HG02571 (cell line): ENCODE data around the gene TNFAIP6.
A peak's percentile ranks its signal among the peaks of the same experiment; 100 is the strongest.
"Not testable (repeated sequence)": the region's sequence is repeated elsewhere in the genome, so short reads cannot be mapped to it uniquely, and the experiment has no call there.

Source experiments
- ATAC-seq: cut with Tn5 transposase; IDR thresholded peaks from one replicate; pipeline ENCODE4 v1.9.1; 2021; ENCODE audit warnings: mild to moderate bottlenecking, moderate library complexity; ENCODE audit not compliant: unreplicated experiment

TNFAIP6 gene

DNA sequence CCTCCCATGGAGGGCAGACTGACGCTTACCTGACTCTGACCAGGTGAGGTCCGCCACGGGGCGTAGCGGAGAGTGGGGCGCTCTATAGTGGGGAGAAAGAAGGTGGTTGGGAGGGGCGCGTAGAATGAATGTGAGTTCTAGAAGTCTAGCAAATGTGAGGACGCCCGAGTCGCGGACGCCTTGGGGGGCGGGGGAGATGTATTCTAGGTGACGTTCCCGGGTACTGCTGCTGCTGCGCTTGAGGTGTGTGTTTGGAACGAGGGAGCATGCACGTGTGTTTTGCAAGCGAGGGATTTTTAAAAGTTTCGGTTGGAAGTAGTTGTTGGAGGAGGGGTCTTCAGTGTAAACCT, 53.1 kb downstream of the TNFAIP6 start:
- ATAC-seq: peak; percentile 35

DNA sequence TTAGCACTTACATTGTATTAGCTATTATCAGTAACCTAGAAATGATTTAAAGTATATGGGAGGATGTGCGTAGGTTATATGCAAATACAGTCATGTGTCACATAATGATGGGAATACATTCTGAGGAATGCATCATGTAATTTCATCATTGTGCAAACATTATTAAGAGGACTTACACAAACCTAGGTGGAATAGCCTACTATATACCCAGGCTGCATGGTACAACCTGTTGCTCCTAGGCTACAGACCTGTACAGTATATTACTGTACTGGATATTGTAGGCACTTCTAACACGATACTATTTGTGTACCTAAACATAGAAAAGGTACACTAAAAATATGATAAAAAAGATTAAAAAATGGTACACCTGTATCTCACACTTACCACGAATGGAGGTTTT, 60.3 kb downstream of the TNFAIP6 start:
- no peak for ATAC-seq

DNA sequence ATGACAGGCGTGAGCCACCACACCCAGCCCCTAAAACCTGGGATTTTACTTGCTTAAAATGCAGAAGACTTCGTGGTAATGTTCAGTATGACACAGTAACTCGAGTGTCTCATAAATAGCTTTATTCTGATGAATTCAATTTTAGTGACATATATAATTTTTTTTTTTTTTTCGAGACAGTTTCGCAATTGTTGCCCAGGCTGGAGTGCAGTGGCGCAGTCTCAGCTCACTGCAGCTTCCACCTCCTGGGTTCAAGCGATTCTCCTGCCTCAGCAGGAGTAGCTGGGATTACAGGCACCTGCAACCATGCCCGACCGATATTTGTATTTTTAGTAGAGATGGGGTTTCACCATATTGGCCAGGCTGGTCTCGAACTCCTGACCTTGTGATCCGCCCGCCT, 64.3 kb downstream of the TNFAIP6 start:
- ATAC-seq: not testable (repeated sequence)

DNA sequence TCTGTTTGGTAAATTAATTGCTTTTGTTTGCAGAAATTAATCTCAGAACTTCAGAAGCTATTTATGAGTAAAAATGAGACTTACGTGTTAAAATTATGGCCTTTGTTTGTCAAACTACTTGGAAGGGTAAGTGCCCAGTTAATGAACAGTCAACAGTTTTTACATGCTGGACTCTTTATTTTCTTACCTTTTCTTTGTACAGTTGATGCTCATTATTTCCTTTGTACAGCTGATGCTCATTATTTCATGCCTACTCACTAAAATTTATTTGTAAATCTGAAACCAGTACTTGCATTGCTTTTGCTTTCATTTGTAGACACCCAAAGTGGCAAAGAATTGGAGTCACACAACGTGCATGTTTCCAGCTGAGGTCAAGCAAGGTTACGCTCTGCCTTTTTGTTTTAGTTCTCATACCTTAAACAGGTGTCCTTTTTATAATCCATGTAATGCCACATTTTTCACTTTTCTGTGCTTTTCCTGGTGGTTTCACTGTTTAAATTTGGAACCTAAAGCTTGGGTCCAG, 65.6 kb downstream of the TNFAIP6 start:
- peak; percentile 70 for ATAC-seq

DNA sequence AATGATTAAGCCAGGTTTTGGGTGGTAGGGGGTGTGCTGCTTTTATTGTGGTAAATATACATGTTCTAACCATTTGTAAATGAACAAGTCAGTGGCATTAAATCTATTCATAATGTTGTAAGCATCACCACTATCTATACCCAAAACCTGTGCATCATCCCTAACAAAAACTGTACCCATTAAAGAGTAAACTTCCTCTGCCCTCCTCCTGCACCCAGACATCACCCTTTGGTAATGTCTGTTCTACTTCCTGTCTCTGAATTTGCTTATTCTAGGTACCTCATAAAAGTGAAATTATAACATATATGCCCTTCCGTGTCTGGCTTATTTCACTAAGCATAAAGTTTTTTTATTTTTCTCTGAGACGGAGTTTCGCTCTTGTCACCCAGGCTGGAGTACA, 66.4 kb downstream of the TNFAIP6 start:
- no peak for ATAC-seq
